Mucosa of gallbladder (tissue), 1 donor: ENCODE measurements around the gene GDI2. TPM values are rescaled to one million over a fixed set of nuclear protein-coding genes. Genes with fewer than 3 reads are reported as not detected.
A peak's percentile ranks its signal among the peaks of the same experiment; 100 is the strongest.
"Not testable (repeated sequence)": the region's sequence is repeated elsewhere in the genome, so short reads cannot be mapped to it uniquely, and the experiment has no call there.

Experiments used
- DNase-seq: peaks from one replicate; pipeline ENCODE4 v3.0.0-alpha.2; 2020; ENCODE audit warnings: low spot score
- total RNA-seq: library from RNA; stranded (reverse); gene quantifications from one replicate; pipeline ENCODE4 v1.2.1, GENCODE V29; 2021
- donor health status: DM: no; HTN: no; CAD: no.

Gene GDI2
- total RNA-seq: 205 TPM

DNA sequence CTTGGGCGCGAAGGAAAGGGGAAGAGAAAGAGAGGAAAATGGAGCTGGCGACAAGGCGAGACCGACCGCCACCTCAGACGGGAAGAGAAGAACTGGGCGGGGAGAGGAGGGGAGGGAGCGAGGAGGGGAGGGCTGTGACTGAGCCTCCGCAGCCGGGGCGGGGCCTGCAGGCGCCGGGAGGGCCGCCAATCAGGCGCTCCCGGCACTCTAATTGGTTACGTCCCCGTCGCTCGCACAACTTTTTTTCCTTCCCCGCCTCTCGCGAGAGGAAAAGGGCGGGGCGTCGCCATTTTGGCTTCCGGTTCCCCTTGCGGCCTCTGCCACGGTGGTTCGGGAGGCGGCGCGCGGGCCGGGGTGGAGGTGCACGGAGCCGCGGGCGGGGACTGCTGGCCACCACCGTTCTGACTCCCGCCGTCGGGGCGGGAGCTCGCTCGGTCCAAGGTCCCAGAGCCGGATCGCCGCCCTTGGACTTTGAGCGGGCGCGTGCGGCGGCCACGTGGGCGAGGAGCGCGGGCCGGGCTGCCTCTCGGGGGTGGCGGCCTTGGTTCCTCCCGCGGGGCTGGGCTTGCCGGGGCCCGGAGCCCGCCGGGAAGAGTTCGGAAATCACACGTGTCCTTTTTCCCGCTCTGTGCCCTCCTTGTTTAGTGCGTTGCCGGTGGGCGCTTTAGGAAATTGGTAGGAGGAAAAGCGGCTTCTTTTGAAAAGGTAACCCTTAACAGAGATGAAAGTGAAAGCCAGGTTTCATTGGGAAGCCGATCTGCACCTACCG is at the start of gene GDI2:
Gene GDI2, minus strand, starts transcription at position 94 of the 769 bp plus-strand sequence. CDS start 176 bp downstream, outside the sequence.
- peak; percentile 98 for DNase-seq

DNA sequence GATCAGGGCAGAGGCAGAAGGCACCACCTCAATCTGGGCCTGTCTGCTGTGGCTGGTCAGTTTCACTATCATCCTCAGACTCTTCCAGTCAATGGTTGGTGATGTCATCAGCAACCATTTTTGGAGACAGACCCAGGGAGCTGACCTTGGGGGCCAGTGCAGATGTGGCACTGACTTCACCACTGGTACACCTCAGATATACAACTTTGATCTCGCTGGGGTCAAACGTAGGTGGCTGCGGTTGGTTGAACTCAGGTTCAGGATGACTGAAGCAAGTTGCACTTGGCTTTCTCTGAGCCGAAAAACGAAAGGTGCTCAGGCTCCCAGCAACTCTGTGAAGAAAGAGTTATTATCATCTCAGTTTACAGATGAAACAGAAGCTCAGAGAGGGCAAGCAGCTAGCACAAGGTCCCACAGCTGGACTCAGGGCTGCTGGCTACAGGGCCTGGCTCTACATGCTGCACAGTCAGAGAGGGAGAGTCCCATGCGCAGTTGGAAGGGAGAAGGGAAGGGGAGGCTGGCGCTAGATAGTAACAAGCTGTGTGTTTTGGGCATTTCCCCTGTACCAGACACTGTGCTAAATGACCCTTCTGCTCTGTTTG is 49.2 kb upstream of the GDI2 start:
- no peak for DNase-seq

DNA sequence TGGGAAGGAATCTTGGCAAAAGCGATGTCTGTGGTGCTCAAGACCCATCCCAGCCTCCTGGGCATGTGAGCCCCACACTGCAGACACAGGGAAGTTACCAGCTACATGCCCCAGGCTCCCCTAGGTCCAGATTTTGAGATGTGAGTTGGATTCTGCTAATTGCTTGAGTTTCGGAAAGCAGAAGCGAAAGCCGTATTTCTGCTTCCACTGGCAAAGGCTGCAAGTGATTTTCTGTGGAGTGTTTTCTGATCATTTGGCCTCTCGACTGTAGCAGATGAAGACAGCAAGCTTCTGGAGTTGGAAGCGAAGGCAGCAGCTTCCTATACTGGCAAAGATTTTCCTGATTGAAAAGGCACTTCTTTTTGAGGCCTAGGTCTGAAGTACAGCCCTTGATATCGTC is 46.8 kb upstream of the GDI2 start:
- no peak for DNase-seq

DNA sequence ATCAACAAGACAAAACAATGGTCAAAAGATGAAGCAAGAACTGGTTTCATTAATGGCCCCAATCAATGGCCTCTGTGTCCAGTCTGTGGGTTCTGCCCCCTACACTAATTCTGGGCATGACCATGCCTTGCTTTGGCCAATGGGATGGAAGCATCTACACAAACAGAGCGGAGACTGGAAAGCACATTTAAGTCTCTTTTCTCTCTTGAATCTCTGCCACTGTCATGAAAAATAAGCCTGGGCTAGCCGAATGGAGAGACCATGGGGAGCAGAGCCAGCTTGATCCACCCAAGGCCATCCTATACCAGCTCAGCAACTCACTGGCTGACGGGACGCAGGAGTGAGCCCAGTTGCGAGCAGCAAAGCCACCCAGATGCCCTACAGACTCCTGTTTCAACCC is 45.6 kb upstream of the GDI2 start:
- no peak for DNase-seq

DNA sequence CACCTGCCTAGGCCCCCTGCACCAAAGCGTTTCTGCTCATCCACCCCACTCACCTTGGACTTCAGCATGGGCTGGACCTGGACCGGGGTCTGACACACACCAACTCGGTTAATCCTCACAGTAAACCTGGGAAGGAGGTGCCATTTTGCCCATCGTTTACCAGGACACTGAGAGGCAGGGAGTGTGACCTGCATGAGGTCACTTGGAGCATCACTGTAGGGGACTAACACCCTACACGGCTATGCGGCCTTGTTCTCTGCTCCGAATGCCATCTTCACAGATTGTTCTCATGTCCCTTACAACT is 43.4 kb upstream of the GDI2 start:
- no peak for DNase-seq

DNA sequence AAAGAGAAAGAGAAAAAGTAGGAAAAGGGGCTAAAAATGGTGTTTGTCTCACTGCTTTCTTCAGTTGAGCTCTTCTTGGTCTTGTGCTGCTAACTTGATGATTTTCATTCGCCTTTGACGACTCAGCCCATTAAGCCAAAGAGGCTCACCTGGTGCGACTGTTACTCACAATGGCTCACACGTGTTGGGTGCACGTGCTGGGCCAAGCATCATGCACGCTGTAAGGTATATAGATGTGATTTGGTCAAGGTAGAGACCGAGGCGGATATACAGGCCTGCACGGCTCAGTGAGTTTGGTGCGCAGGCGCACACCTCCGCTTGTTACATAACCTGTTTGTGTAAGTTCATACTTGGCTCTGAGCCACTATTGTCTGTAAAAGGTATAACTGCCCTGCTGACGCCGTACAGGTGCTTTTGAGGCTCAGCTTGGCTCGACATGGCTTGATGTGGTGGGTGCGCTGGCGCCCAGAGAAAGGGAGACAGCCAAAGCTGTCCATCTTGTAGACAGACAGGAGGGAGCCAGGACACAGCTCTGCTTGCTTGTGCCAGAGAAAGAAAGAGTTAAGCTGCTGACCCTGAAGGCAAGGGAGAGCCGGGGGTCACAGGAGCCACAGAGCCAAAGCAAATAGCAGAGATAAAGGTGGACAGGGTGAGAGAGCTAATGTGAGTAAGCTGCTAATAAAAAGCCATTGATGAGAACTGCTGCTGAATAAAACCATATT is 42.9 kb upstream of the GDI2 start:
- DNase-seq: no peak

DNA sequence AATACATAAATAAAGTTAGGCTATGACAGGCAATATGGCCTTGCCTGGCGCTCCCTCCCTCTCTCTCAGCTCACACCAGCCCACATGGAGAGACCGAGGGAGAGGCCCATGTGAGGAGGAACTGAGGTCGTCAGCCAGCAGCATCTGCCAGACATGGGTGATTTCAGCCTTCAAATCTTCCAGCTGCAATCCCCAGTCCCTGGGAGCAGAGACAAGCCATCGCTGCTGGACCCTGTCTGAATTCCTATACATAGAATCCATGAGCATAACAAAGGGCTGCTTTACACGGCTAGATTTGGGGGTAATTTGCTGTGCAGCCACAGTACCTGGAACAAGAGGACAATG is 40.9 kb upstream of the GDI2 start:
- DNase-seq: no peak

DNA sequence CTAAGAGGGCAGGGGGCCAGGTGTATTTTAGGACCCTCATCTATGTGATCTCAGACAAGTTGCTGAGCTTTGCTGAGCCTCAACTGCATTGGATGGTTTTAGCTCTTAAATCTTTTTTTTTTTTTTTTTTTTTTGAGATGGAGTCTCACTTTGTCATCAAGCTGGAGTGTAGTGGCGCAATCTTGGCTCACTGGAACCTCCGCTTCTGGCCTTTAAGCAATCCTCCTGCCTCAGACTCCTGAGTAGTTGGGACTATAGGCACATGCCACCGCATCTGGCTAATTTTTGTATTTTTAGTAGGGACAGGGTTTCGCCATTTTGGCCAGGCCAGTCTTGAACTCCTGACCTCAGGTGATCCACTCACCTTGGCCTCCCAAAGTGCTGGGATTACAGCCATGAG is 33.4 kb upstream of the GDI2 start:
- DNase-seq: not testable (repeated sequence)

DNA sequence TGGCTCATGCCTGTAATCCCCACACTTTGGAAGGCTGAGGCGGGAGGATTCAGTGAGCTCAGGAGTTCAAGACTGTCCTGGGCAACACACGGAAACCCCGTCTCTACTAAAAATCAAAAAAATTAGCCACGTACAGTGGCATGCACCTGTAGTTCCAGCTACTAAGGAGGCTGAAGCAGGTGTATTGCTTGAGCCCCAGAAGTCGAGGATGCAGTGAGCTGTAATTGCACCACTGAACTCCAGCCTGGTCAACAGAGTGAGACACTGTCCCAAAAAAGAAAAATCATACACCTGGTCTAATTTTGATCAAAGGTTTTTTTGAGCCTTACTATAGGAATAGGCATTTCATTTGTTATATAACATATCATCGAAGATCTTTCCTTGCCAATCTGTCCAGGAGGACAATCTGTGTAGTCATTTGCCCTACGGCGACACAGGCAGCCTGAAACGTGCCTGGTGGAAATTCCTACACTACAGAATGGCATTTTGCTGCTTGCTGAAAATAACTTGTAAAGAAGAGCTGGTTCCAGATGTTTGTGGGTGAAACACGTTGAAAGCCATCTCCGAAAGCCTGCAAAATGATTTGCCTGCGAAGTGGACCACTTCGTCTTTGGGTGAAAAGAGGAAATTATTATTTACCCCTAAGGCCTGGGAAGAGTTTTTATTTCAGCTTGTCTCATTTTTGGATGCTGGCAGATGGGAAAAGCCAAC is 31.3 kb upstream of the GDI2 start:
- no peak for DNase-seq

DNA sequence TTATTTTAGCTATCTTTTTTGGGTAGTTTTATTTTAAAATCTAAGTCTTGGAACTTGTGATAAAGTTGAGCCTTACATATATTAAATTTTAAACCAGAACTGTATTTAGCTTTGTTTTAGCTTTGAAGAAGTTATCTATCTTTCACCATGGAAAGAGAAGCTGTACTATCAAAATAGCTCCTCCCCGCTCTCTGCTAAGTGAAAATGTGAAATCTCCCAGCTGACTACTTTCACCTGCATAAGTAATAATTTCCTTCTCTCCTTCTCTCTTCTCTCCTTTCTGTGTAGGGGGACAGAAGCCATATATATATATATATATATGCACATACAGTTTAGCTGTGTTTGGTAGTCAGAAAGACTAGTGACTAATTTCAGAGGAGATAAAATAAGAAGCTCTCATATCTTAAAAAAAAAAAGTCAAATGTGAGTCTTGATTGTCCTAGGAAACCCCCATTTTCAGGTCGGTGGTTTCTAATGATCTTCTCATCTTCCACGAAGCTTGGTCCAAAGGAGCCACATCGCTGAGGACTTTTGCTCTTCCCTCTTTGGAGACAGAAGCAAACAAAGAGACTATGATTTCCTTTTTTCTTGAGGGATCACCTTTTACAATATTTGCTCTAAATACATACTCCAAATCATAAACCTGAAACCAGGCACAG is 30.6 kb upstream of the GDI2 start:
- no peak for DNase-seq

DNA sequence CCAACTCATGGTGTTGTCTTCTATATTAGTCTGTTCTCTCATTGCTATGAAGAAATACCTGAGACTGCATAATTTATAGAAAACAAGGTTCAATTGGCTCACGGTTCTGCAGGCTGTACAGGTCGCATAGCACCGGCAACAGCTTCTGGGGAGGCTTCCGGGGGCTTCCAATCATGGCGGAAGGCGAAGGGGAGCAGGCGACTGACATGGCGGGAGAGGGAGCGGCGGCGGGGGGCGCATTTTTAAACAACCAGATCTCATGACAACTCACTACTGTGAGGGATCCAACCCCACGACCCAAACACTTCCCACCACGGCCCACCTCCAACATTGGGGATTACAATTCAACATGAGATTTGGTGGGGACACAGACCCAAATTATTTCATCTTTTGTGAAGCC is 28.7 kb upstream of the GDI2 start:
- no peak for DNase-seq

DNA sequence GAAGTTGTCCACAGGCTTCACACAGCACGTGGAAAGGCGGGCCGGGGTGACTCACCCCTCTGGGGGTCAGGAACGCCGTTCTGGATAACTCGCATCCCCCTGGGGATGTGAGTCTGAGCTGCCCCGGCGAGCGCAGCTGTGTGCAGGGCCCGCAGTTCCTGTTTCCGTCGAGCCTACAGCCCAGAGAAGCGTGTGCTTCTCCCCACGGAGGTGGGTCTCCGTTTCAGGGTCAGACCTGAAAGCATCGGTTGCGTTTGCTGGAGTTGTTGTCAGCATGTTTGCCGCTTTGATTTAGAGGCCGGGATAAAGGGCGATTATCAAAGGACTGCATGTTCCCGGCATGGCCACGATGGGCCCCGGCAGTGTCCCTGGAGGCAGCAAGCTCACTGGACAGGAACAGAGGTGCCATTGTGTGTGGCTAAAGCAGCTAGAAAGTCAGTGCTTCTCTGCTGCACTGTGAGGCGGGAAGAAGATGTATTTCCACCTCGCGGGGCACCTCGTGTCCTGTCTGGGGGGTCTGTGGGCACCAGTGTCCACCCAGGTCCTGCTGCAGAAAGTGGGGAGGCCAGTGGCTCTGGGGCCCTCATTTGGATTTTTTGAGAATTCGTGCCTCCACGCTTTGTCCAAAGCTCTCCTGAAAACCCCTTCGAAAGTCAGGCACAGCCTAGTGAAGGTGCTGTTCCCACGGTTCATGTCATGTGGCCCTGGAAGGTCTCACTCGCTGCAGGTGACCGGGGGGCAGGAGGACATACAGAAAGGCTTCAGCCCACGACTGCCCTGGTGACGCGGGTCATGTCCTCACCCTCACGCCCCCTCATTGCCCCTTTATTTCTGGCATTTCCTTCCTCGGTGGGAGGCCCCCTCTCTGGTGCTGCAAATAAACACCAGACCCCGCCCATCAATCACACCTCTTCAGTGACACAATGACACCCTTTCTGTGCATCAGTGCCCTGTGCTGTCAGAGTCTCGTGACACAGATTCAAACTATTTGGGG is 27.4 kb upstream of the GDI2 start:
- no peak for DNase-seq

DNA sequence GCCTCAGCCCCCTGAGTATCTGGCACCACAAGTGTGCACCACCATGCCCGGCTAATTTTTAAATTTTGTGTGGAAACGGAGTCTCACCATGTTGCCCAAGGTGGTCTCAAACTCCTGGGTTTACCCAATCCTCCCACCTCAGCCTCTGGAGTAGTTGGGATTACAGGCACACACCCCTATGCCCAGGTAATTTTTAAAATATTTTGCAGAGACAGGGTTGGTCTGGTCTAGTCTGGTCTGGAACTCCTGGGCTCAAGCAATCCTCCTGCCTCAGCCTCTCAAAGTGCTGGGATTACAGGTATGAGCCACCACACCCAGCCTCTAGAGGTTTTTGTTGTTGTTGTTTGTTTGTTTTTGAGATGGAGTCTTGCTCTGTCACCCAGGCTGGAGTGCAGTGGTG is 22.9 kb upstream of the GDI2 start:
- not testable (repeated sequence) for DNase-seq

DNA sequence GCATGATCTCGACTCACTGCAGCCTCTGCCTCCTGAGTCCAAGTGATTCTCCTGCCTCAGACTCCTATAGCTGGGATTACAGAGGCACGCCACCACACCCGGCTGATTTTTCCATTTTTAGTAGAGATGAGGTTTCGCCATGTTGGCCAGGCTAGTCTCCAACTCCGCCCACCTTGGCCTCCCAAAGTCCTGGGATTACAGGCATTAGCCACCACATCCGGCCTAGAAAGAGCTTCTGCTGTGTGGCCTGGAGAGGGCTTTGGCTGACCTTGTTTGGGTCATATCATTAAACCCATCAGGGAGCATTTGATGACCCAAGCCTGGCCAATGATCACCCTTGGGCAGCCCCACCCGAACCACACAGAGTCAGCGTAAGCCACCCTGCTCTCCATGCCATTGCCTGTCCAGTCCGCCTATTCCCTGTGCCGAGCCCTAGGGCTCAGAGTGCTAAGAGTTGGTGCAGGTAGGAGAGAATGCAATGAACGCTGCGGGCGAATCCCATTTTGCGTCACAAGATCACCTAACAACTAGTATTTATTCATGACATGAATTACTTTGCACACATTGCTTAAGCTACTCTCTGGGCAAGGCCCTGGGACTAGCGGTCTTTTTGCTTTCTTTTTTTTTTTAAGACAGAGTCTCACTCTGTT is 22.3 kb upstream of the GDI2 start:
- no peak for DNase-seq

DNA sequence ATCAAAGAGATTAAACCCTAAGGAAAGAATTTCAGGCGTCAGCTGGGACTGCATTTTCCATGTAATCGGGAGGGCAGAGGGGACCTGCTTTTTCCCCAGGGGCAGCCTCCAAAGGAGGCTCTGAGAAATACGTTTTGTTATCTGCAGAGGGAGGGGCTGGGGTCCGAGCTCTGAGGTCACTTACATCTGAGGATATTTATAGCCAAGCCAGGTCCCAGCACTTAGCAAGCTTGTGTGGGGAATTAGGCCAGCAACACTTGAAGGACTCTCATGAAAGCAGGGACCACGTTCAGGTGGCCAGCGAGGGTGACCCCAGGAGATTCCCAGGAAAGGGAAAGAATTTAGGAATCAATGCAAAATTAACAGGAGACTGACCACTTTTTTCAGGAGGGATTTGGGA is 20.6 kb upstream of the GDI2 start:
- no peak for DNase-seq

DNA sequence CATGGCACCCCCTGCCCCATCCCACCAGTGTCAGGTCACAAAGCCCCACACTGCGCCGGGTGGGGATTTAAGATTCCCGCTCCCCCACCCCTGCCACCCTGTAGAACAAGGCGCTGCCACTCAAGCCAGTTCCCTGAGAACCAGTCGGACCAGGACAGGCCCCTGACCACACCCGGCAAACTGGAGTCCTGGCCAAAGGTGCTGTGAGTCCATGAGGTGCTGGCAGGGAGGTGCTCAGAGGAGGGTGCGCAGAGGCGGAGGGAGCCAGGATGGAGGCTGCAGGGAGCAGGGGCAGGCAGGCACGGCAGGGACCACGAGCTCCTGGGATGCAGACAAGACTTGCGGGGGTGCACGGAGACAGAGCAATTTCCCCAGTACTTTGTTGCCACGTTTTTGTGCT is 19.7 kb upstream of the GDI2 start:
- DNase-seq: peak; percentile 46

DNA sequence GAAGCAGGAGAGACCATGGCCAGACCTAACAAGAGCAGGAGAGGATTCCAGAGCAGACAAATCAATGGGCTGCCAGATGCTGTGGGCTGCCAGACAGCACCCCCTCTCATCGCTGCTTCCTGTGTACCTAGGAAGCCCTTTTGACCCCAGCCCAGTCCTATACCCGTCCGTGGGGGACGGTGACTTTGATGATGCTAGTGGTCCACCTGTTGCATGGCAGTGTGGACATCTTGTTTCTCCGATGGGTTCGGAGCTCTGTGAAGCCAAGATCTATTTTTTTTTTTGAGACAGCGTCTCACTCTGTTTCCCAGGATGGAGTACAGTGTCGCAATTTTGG is 18.2 kb upstream of the GDI2 start:
- no peak for DNase-seq

DNA sequence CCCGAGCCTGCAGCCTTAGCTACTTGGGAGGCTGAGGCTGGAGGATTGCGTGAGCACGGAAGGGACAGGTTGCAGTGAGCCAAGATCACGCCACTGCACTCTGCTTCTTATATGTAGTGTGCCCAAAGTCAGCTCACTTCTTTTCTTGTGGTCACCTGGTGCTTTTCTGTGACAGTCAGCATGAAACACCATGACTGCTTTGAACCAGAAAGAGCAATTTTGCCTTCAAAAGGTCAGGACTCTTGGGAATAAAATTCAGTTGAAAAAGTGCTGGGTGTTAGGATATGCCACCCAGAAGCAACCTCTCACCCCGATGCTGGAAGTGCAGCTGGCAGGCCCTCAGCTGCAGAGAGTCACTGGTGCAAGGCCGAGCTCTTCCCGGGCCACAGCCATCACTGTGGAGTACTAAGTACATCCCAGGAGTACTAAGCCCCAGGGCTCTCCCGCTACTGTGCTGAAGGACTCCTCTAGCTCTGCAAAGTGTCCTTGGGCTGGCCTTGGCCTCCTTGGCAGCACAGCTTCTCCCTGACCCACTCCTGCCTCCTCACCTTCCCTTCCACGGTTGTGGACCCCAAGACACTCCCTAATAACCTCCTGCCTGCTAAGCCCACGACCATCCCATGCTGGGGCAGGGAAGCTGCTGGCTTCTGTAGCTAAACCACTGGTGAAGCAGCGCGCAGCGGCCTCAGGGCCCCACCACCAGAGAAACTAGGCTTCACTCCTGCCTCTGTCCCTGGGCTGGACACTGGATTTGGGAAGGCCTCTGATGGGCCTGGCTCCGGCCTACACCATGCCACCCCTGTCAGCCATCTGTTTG is 17.6 kb upstream of the GDI2 start:
- DNase-seq: no peak

DNA sequence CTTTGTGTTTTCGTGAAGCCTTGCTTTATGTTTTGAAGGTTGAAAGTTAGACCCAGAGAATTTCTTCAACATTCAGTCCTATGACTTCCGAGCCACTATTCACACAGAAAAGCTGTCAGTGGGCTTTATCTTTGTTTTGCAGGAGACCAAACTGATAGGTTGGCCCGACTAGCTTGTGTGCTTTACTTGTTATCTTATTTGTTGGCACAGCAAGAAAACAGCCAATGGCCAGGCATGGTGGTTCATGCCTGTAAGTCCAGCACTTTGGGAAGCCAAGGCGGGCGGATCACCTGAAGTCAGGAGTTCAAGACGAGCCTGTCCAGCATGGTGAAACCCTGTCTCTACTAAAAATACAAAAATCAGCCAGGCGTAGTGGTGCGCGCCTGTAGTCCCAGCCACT is 16.0 kb upstream of the GDI2 start:
- no peak for DNase-seq

DNA sequence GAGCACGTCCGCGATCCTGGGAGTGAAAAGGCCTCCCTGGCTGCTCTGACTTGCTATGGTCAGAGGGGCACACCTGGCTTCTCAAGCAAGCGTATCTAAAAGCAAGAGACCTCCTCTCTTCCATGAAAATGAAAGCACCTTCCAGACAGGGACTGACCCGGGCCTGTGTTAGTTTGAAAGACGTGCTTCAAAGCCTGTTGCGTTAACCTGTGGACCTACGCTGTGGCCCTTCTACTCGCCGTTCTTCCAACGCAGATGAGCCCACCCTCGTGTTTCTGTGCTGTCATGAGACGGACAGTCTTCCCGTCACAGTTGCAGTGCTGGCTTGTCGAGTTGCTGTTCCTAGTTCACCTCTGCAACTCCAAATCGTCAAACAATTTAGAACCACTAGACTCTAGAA is 15.5 kb upstream of the GDI2 start:
- DNase-seq: no peak
